CD4-positive, alpha-beta T cell (primary cell): Measurements from ENCODE around the gene HFE. TPM values are rescaled to one million over a fixed set of nuclear protein-coding genes. Genes with fewer than 3 reads are reported as not detected.
A peak's percentile ranks its signal among the peaks of the same experiment; 100 is the strongest.

Source experiments
- ATAC-seq: fragments of 200-7000 bp; cut with Tn5 transposase; one replicate; pipeline ENCODE4 v1.10.0; 2022; ENCODE audit warnings: mild to moderate bottlenecking; ENCODE audit not compliant: poor library complexity
- CTCF ChIA-PET: fragments of 350-600 bp; sonication (Branson Sonifier 250); formaldehyde crosslinking; loops from one replicate; lab custom pipeline; 2021; ENCODE audit warnings: antibody characterized with exemption, inconsistent platforms; lab: Charles Lee
- POLR2A ChIA-PET: fragments of 350-600 bp; sonication (Branson Sonifier 250); formaldehyde crosslinking; loops from one replicate; lab custom pipeline; 2021; ENCODE audit warnings: antibody characterized with exemption, inconsistent platforms; lab: Charles Lee
- DNase-seq, 14 experiments: peaks; one replicate each; pipeline ENCODE4 v3.0.0-alpha.2; 2013 to 2020; ENCODE audit warnings: mixed read lengths in 2 of 14
- H3K27ac ChIP-seq, 2 donors: one replicate each; pipeline versions ENCODE4 v1.5.1 to v1.7.0; 2013; ENCODE audit warnings: low read length in 2 of 2, low read depth in 1 of 2, mild to moderate bottlenecking in 1 of 2
- H3K27me3 ChIP-seq, 2 experiments: 1 replicate in 1 of 2; 2 replicates in 1 of 2; pipeline versions ENCODE4 v1.6.1 to v1.7.0; 2013; ENCODE audit warnings: low read length in 2 of 2, control low read depth in 1 of 2, mild to moderate bottlenecking in 1 of 2, moderate library complexity in 1 of 2; ENCODE audit not compliant: insufficient read depth in 2 of 2, control insufficient read depth in 1 of 2
- H3K36me3 ChIP-seq: one replicate; pipeline ENCODE4 v1.6.1; 2013; ENCODE audit warnings: low read length, control low read depth; ENCODE audit not compliant: insufficient read depth
- H3K4me1 ChIP-seq: one replicate; pipeline ENCODE4 v1.6.1; 2013; ENCODE audit warnings: low read length, control low read depth; ENCODE audit not compliant: insufficient read depth
- H3K4me3 ChIP-seq: one replicate; pipeline ENCODE4 v1.5.1; 2013; ENCODE audit warnings: mild to moderate bottlenecking, low read length, moderate library complexity
- H3K9me3 ChIP-seq, 2 experiments: 1 replicate in 1 of 2; 2 replicates in 1 of 2; pipeline versions ENCODE4 v1.6.1 to v1.7.0; 2013; ENCODE audit warnings: low read length in 2 of 2, mild to moderate bottlenecking in 2 of 2, control low read depth in 1 of 2, moderate library complexity in 1 of 2; ENCODE audit not compliant: control insufficient read depth in 1 of 2, insufficient read depth in 1 of 2
- H3K27ac Mint-ChIP-seq: one replicate; pipeline ENCODE4 v1.8.0; 2020; ENCODE audit warnings: mixed read lengths
- H3K27me3 Mint-ChIP-seq: one replicate; pipeline ENCODE4 v1.8.0; 2021; ENCODE audit warnings: mixed read lengths
- H3K36me3 Mint-ChIP-seq: one replicate; pipeline ENCODE4 v1.8.0; 2021; ENCODE audit warnings: low read depth, mixed read lengths
- H3K4me1 Mint-ChIP-seq: one replicate; pipeline ENCODE4 v1.8.0; 2021; ENCODE audit warnings: low read depth, mixed read lengths
- H3K4me3 Mint-ChIP-seq: one replicate; pipeline ENCODE4 v1.8.0; 2020; ENCODE audit warnings: mild to moderate bottlenecking, mixed read lengths
- H3K9me3 Mint-ChIP-seq: one replicate; pipeline ENCODE4 v1.8.0; 2020; ENCODE audit warnings: mixed read lengths
- CTCF ChIP-seq: fragments of 200-600 bp; IDR thresholded peaks from one replicate; pipeline ENCODE4 v1.8.0; 2022; ENCODE audit warnings: antibody characterized with exemption, mild to moderate bottlenecking
- intact Hi-C, 2 experiments: fragments of 100-400 bp; cut with DNase I in 1 of 2; cut with micrococcal nuclease in 1 of 2; formaldehyde crosslinking; loops; one replicate each; pipeline versions ENCODE4 v1.15.1 to v1.9.0; 2023 to 2025; cut with DNase I, micrococcal nuclease
- total RNA-seq, 174 experiments: library from RNA in 2 of 174; stranded (reverse) in 2 of 174; gene quantifications; one replicate each; pipeline ENCODE4 v1.2.3 and lab custom pipeline; 2021 to 2026

The HFE gene
- total RNA-seq, 2 experiments from 2014 or later: 0.08 to 0.28 TPM

- Mint-ChIP-seq H3K27me3 (no peaks in the 10 kb centered on the region), H3K36me3 (no peaks in the 10 kb centered on the region), H3K4me3 (peak overlapping the region; percentile 87), H3K4me1 (peaks cover 34% of the 10 kb centered on the region), H3K27ac (peak overlapping the region; percentile 71), H3K9me3 (no peaks in the 10 kb centered on the region)
- H3K27ac ChIP-seq: peak overlapping the region in 1 of 2 donors; percentile 20
- peak overlapping the region; percentile 86 for H3K4me3 ChIP-seq
- CTCF ChIA-PET: interaction anchor here (1.4 to 5.7 kb wide), 4 partner anchors 10 to 62 kb away, joined by 5 to 39 read pairs (median 19); a partner anchor contains a TSS
- H3K4me1 ChIP-seq: peaks cover 33% of the 10 kb centered on the region
- no peak for TF ChIP-seq CTCF
- POLR2A ChIA-PET: interaction anchor here (1.0 to 6.7 kb wide), 13 partner anchors 9 to 234 kb away, joined by 3 to 74 read pairs (median 18); a partner anchor contains a TSS
- no peaks in the 10 kb centered on the region for H3K36me3 ChIP-seq
- no peaks in the 10 kb centered on the region for H3K27me3 ChIP-seq
- DNase-seq: no peak
- intact Hi-C loops: no loop called here
- ATAC-seq: no peak
- H3K9me3 ChIP-seq: no peaks in the 10 kb centered on the region
Measured at GRCh38 chr6:26088344-26088743, 1.1 kb downstream of the HFE start.

- no peaks in the 10 kb centered on the region for H3K36me3 Mint-ChIP-seq
- H3K27me3 ChIP-seq: no peaks in the 10 kb centered on the region
- TF ChIP-seq CTCF: no peak
- peaks cover 33% of the 10 kb centered on the region for H3K4me1 ChIP-seq
- H3K27ac Mint-ChIP-seq: no peak overlapping the region
- no peak overlapping the region for H3K27ac ChIP-seq
- no peak overlapping the region for H3K4me3 ChIP-seq
- intact Hi-C loops: no loop called here
- H3K27me3 Mint-ChIP-seq: no peaks in the 10 kb centered on the region
- no peaks in the 10 kb centered on the region for H3K9me3 Mint-ChIP-seq
- H3K9me3 ChIP-seq: no peaks in the 10 kb centered on the region
- H3K36me3 ChIP-seq: no peaks in the 10 kb centered on the region
- ATAC-seq (no peak), DNase-seq (no peak)
- peak overlapping the region; percentile 22 for H3K4me3 Mint-ChIP-seq
- CTCF ChIA-PET: interaction anchor here (3.7 to 5.7 kb wide), 3 partner anchors 9 to 63 kb away, joined by 11 to 39 read pairs (median 27); a partner anchor contains a TSS
- H3K4me1 Mint-ChIP-seq: peaks cover 34% of the 10 kb centered on the region
- POLR2A ChIA-PET: interaction anchor here (5.3 to 6.7 kb wide), 3 partner anchors 15 to 68 kb away, joined by 67 to 74 read pairs (median 71); a partner anchor contains a TSS
Measured at GRCh38 chr6:26089272-26089671, 2.0 kb downstream of the HFE start.

- no peak for TF ChIP-seq CTCF
- peak in 2 of 14 experiments; percentile 31 to 34 for DNase-seq
- H3K9me3 ChIP-seq: no peaks in the 10 kb centered on the region
- ATAC-seq: no peak
- ChIA-PET CTCF (interaction anchor here (0.6 to 1.3 kb wide), 4 partner anchors 26 to 158 kb away, joined by 3 to 4 read pairs (median 4); a partner anchor contains a TSS), POLR2A (interaction anchor here (1.2 to 2.2 kb wide), 3 partner anchors 12 to 31 kb away, joined by 3 to 8 read pairs (median 7); a partner anchor contains a TSS)
- Mint-ChIP-seq H3K27ac (no peak overlapping the region), H3K27me3 (peaks cover 2% of the 10 kb centered on the region), H3K4me3 (no peak overlapping the region), H3K36me3 (no peaks in the 10 kb centered on the region), H3K4me1 (peaks cover 16% of the 10 kb centered on the region), H3K9me3 (no peaks in the 10 kb centered on the region)
- no peaks in the 10 kb centered on the region for H3K27me3 ChIP-seq
- H3K4me3 ChIP-seq: no peak overlapping the region
- intact Hi-C loops: no loop called here
- no peak overlapping the region for H3K27ac ChIP-seq
- no peaks in the 10 kb centered on the region for H3K36me3 ChIP-seq
- H3K4me1 ChIP-seq: peaks cover 17% of the 10 kb centered on the region
Measured at GRCh38 chr6:26092443-26092842, 5.2 kb downstream of the HFE start.
